Mucosa of descending colon (tissue), 3 donors: ENCODE measurements around the gene VAV3. TPM values are rescaled to one million over a fixed set of nuclear protein-coding genes. Genes with fewer than 3 reads are reported as not detected.
A peak's percentile ranks its signal among the peaks of the same experiment; 100 is the strongest.

Experiments
- ATAC-seq: fragments of 200-7000 bp; cut with Tn5 transposase; one replicate; pipeline ENCODE4 v1.9.1; 2020; ENCODE audit warnings: mild to moderate bottlenecking, moderate library complexity
- DNase-seq, 3 donors: peaks; one replicate each; pipeline ENCODE4 v3.0.0-alpha.2; 2020
- H3K36me3 ChIP-seq: fragments of 200-600 bp; one replicate; pipeline ENCODE4 v1.8.0; 2021; ENCODE audit warnings: low read depth, mild to moderate bottlenecking
- H3K4me1 ChIP-seq: fragments of 200-600 bp; one replicate; pipeline ENCODE4 v1.8.0; 2021; ENCODE audit warnings: low read depth, mild to moderate bottlenecking
- H3K4me3 ChIP-seq: fragments of 200-600 bp; one replicate; pipeline ENCODE4 v1.8.0; 2021; ENCODE audit warnings: mild to moderate bottlenecking
- H3K9me3 ChIP-seq: fragments of 200-600 bp; one replicate; pipeline ENCODE4 v1.8.0; 2021; ENCODE audit warnings: mild to moderate bottlenecking
- CTCF ChIP-seq: fragments of 200-600 bp; IDR thresholded peaks from one replicate; pipeline ENCODE4 v1.8.0; 2022; ENCODE audit warnings: antibody characterized with exemption, mild to moderate bottlenecking
- intact Hi-C, 2 donors: fragments of 100-400 bp; cut with DNase I in 1 of 2; cut with micrococcal nuclease in 1 of 2; formaldehyde crosslinking; loops; one replicate each; pipeline versions ENCODE4 v1.11.0 to v1.11.1; 2022; cut with DNase I, micrococcal nuclease
- total RNA-seq, 3 donors: library from RNA; stranded (reverse); fragmentation: NEBNext Ultra II Directional in 2 of 3; extraction: Animal tissue kit (Norgen Biotek cat#: 25700) in 2 of 3; gene quantifications; one replicate each; pipeline versions ENCODE4 v1.2.1 to v1.2.4, GENCODE V29; 2021 to 2023
- donor health status: DM: no; HTN: no; CAD: no; lungs with moderate emphysema.
- donor health status: DM: no; HTN: no; CAD: no.
- donor health status: DM: no; HTN: yes; CAD: no.

Gene VAV3
- total RNA-seq, 3 donors from 2014 or later = 41.3 to 142 (median 101) TPM

GRCh38 chr1:107687849-107688753, 276.9 kb downstream of the VAV3 start:
- no peak for TF ChIP-seq CTCF
- Histone ChIP-seq H3K36me3 (no peaks in the 10 kb centered on the region), H3K4me3 (peak overlapping the region; percentile 14), H3K4me1 (no peaks in the 10 kb centered on the region), H3K9me3 (no peaks in the 10 kb centered on the region)
- intact Hi-C loops = no loop called here
- DNase-seq (peak in 1 of 3 donors; percentile 61), ATAC-seq (peak; percentile 79)

GRCh38 chr1:107683683-107684082, 281.3 kb downstream of the VAV3 start:
- no peak for TF ChIP-seq CTCF
- peak; percentile 52 for ATAC-seq
- H3K9me3 ChIP-seq = no peaks in the 10 kb centered on the region
- peak in 1 of 3 donors; percentile 47 for DNase-seq
- H3K4me3 ChIP-seq = no peak overlapping the region
- intact Hi-C loops = no loop called here
- H3K36me3 ChIP-seq = no peaks in the 10 kb centered on the region
- peaks cover 12% of the 10 kb centered on the region for H3K4me1 ChIP-seq

GRCh38 chr1:107683191-107683657, 281.8 kb downstream of the VAV3 start:
- Histone ChIP-seq H3K4me3 (no peak overlapping the region), H3K36me3 (no peaks in the 10 kb centered on the region), H3K9me3 (no peaks in the 10 kb centered on the region), H3K4me1 (peaks cover 15% of the 10 kb centered on the region)
- DNase-seq (peak in 1 of 3 donors; percentile 76), ATAC-seq (peak; percentile 86)
- intact Hi-C loops = no loop called here
- TF ChIP-seq CTCF = no peak

GRCh38 chr1:107682467-107682866, 282.5 kb downstream of the VAV3 start:
- Histone ChIP-seq H3K9me3 (no peaks in the 10 kb centered on the region), H3K36me3 (no peaks in the 10 kb centered on the region), H3K4me1 (peaks cover 21% of the 10 kb centered on the region), H3K4me3 (no peak overlapping the region)
- DNase-seq = peak in 1 of 3 donors; percentile 65
- no peak for TF ChIP-seq CTCF
- ATAC-seq = peak; percentile 59
- intact Hi-C loops = no loop called here

GRCh38 chr1:107681001-107681479, 283.9 kb downstream of the VAV3 start:
- ATAC-seq = peak; percentile 40
- no peak for TF ChIP-seq CTCF

More at GRCh38 chr1:107681001-107681479, 283.9 kb downstream of the VAV3 start:
- H3K4me3 ChIP-seq = no peak overlapping the region
- peak in 1 of 3 donors; percentile 25 for DNase-seq
- H3K4me1 ChIP-seq = peaks cover 21% of the 10 kb centered on the region
- no peaks in the 10 kb centered on the region for H3K36me3 ChIP-seq
- H3K9me3 ChIP-seq = no peaks in the 10 kb centered on the region
- intact Hi-C loops = no loop called here
